Ovary (tissue), 3 donors: ENCODE measurements around the gene KRT39.

ENCODE experiments used
- CTCF ChIP-seq, 3 donors: fragments of 450-650 bp in 2 of 3; fragments of 200-600 bp in 1 of 3; IDR thresholded peaks; one replicate each; pipeline versions ENCODE4 v1.5.1 to v1.8.0; 2016 to 2022; ENCODE audit warnings: antibody characterized with exemption in 3 of 3, mild to moderate bottlenecking in 1 of 3
- POLR2A ChIP-seq: fragments of 450-650 bp; IDR thresholded peaks from one replicate; pipeline ENCODE4 v1.6.1; 2017; ENCODE audit warnings: antibody characterized with exemption, mild to moderate bottlenecking, moderate library complexity
- donor health status: DM: no; HTN: no; CAD: no.

GRCh38 chr17:40936437-40936971, 30.2 kb downstream of the KRT39 start:
- TF ChIP-seq CTCF (IDR thresholded peaks at IDR 0.05) (no peak), POLR2A (no peak)
